ENCODE results near the gene PGLYRP2.

The PGLYRP2 gene

DNA sequence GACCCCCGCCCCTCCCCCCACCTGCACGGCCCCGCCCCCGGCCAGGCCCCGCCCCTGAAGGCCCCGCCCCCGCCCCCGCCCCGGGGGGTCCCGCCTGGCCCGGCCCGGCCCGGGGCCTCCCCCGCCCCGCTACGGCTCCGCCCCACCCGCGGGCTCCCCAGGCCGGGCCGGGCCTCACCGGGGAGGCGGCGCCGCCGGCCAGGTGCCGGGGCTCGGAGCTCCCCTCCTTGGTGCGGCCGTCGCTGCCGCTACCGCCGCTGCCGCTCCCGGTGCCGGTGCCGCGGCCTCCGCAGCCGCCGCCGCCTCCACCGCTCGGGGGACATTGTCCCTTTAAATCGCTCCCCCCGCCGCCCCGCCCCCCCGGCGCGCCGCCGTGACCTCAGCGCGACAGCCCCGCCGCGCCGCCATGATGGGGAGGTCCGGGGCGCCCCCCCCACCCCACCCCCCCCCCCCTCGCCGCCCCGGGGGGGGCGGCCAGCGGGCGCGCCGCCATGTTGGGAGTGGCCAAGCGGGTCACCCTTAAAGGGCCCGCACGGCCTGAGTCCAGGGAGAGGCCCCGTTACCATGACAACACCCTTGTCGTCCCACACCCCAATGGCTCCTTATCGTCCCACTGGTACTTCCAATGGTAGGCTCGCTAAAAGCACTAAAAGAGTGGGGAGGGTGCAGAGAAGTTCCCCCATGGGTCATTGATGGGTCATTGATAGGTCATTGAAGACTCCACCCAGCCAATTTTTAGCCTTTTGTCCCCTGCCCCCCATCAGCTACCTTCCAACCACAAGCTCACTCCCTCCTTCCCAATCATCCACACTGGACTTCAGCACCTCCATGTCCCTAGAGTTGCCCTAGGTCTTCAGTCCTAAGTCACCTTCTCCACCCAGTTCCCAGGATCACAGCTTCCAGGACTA is 29.4 kb downstream of the PGLYRP2 start, which contains the start of gene WIZ:
Gene WIZ (minus strand): TSS at position 337 of the 908 bp plus-strand sequence. CDS start 1,649 bp downstream, outside the sequence.
- TF ChIP-seq NFRKB (IDR thresholded peaks at IDR 0.05), result no peak
- TF ChIP-seq FOXM1 (IDR thresholded peaks at IDR 0.05; ENCODE audit: borderline replicate concordance), result 0 out of 2 replicates have a peak, but pooled peaks have one; percentile 42
- DNase-seq (ENCODE audit: extremely low spot score), result peak; percentile 77
- ChIA-PET POLR2A (no interaction called here), CTCF (no interaction called here)

DNA sequence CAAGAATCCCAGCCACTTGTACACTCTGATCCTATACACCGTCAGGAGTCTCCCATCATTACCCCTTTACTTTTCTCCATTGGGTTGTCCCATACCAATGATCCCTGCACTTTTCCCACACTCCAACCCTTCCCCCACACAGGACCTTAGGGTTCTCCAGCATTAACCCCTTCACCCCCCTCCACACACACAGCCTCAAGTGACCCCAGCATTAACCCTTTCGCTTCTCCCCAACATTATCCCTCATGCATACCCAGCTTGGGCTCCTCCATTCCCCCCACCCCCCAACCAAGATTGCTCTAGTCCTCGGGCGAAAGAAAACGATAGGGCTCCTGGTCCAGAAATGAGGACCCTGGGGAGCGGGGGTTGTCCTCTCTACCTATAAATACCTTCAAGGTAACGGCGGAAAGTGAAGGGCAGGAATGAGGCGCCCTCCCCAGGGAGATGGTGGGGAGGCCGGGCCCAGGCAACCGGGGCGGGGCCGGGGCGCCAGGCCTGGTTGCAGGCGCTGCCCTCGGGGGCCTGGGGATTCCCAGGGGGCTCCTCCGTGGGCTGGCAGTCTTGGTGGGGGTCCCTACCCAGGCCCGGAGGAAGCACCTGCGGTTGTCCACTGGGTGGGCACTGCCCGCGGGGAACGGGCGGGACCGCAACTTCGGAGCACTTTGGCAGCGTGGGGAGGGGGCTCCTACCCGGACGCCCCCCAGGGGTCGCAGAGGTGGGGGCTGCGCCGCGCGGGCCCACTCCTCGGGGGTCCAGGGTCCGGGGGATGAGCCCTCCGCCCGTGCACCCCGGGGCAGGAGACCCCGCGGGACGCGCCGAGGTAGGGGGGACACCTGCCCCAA is 30.3 kb downstream of the PGLYRP2 start:
- ChIA-PET CTCF (no interaction called here), POLR2A (interaction anchor here (0.8 to 1.6 kb wide), 2 partner anchors 9 to 30 kb away, joined by 3 to 5 read pairs; partner anchors contain the start of gene AKAP8L)
- no peak for DNase-seq (ENCODE audit: extremely low spot score)
- TF ChIP-seq LEF1 (IDR thresholded peaks at IDR 0.05; ENCODE audit: borderline replicate concordance) (no peak), HDGF (IDR thresholded peaks at IDR 0.05; ENCODE audit: borderline replicate concordance) (no peak), SUZ12 (IDR thresholded peaks at IDR 0.05) (no peak), FOXK2 (IDR thresholded peaks at IDR 0.05) (no peak), TARDBP (IDR thresholded peaks at IDR 0.05) (no peak), BHLHE40 (IDR thresholded peaks at IDR 0.05; ENCODE audit: borderline replicate concordance) (no peak), FOXA1 (IDR thresholded peaks at IDR 0.05) (no peak), ARNT (IDR thresholded peaks at IDR 0.05) (no peak), ELF4 (IDR thresholded peaks at IDR 0.05) (no peak), L3MBTL2 (conservative IDR thresholded peaks at IDR 0.05) (no peak), FOXM1 (IDR thresholded peaks at IDR 0.05; ENCODE audit: borderline replicate concordance) (no peak), PKNOX1 (IDR thresholded peaks at IDR 0.05) (no peak), SP1 (IDR thresholded peaks at IDR 0.05) (no peak), ZNF384 (IDR thresholded peaks at IDR 0.05) (no peak), CTBP1 (IDR thresholded peaks at IDR 0.05; ENCODE audit: borderline replicate concordance) (no peak), NFRKB (IDR thresholded peaks at IDR 0.05) (no peak)

DNA sequence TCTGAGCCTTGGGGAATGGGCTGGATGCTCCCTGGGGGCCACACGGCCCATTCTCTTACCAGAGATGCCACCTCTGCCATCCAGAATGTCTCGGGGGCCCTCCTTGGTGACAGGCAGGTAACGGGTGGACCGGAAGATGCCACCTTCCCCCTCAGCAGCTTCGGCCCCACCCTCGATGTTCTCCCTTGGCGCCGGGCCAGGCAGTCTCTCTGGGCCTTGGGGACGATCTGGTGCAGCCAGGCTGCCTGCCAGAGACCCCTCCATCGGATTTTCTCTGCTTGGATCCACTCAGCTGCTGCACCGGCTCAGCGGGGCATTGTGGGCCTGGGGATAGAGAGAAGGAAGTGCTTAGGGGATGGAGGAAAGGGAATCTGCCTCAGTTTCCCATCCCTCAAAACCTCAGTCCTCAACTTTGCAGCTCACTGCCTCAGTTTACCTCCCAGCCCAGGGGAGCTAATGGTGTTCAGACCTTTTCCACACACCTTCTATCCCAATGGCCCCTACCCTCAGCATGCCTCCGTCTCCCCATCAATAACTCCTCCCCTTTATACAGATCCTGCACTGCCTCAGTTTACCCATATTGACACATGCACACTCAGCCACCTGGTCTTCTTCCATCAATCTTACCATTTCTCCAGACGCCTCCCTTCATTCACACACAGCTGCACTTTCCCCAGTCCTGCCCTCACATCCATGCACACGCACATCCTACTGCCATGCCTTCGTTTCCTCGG is 31.1 kb downstream of the PGLYRP2 start:
- DNase-seq (ENCODE audit: extremely low spot score), result no peak
- POLR2A ChIA-PET, result interaction anchor here (0.8 to 1.6 kb wide), 2 partner anchors 9 to 29 kb away, joined by 3 to 5 read pairs; partner anchors contain the start of gene AKAP8L
- CTCF ChIA-PET, result no interaction called here
- TF ChIP-seq FOXM1 (IDR thresholded peaks at IDR 0.05; ENCODE audit: borderline replicate concordance) (no peak), SUZ12 (IDR thresholded peaks at IDR 0.05) (no peak), TARDBP (IDR thresholded peaks at IDR 0.05) (no peak), BHLHE40 (IDR thresholded peaks at IDR 0.05; ENCODE audit: borderline replicate concordance) (no peak), ELF4 (IDR thresholded peaks at IDR 0.05) (no peak), NFRKB (IDR thresholded peaks at IDR 0.05) (no peak), FOXK2 (IDR thresholded peaks at IDR 0.05) (no peak), FOXA1 (IDR thresholded peaks at IDR 0.05) (no peak), PKNOX1 (IDR thresholded peaks at IDR 0.05) (no peak), ZNF384 (IDR thresholded peaks at IDR 0.05) (no peak), LEF1 (IDR thresholded peaks at IDR 0.05; ENCODE audit: borderline replicate concordance) (no peak), HDGF (IDR thresholded peaks at IDR 0.05; ENCODE audit: borderline replicate concordance) (no peak), L3MBTL2 (conservative IDR thresholded peaks at IDR 0.05) (no peak), SP1 (IDR thresholded peaks at IDR 0.05) (no peak), ARNT (IDR thresholded peaks at IDR 0.05) (no peak), CTBP1 (IDR thresholded peaks at IDR 0.05; ENCODE audit: borderline replicate concordance) (no peak)

GRCh38 chr19:15447057-15447456 is 32.2 kb downstream of the PGLYRP2 start:
- ChIA-PET POLR2A (interaction anchor here (1.6 kb wide), 1 partner anchor 28 kb away, joined by 5 read pairs; the partner anchor contains the start of gene AKAP8L), CTCF (no interaction called here)

DNA sequence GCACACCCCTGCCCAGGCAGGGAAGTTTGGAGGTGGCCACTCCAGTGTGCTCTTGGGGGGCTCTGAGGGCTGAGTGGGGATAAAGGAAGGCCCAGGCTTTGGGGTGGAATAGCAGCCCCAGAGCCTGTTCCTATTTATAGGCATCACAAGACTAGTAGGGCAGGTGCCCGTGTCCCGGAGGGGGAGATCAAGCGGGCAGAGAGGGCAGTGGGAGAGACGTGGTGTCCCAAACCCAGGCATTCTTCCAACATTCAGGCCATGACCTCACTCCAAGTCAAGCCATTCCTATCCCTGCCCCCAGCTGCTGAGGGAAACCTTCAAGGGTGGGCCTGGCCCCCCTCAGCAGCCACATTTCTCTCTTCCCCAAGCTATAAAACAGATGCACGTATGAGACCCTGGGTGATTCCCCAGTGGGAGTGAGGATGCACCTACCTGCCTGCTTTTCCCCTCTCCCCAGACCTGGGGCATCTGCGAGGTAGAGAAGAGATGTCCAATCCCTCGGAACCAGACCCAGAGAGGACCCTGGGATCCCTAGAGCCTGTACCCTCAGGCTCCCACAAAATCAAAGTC is 33.4 kb downstream of the PGLYRP2 start:
- POLR2A ChIA-PET, result interaction anchor here (0.9 to 1.0 kb wide), 2 partner anchors 13 to 27 kb away, joined by 3 to 4 read pairs; partner anchors contain the start of gene AKAP8L
- DNase-seq (ENCODE audit: extremely low spot score), result no peak
- TF ChIP-seq LEF1 (IDR thresholded peaks at IDR 0.05; ENCODE audit: borderline replicate concordance), result no peak
- no peak for TF ChIP-seq ARNT (IDR thresholded peaks at IDR 0.05)
- TF ChIP-seq FOXM1 (IDR thresholded peaks at IDR 0.05; ENCODE audit: borderline replicate concordance), result no peak
- TF ChIP-seq L3MBTL2 (conservative IDR thresholded peaks at IDR 0.05), result no peak
- no peak for TF ChIP-seq ZNF384 (IDR thresholded peaks at IDR 0.05)
- TF ChIP-seq SP1 (IDR thresholded peaks at IDR 0.05), result no peak
- no peak for TF ChIP-seq CTBP1 (IDR thresholded peaks at IDR 0.05; ENCODE audit: borderline replicate concordance)
- no peak for TF ChIP-seq SUZ12 (IDR thresholded peaks at IDR 0.05)
- no peak for TF ChIP-seq ELF4 (IDR thresholded peaks at IDR 0.05)
- TF ChIP-seq HDGF (IDR thresholded peaks at IDR 0.05; ENCODE audit: borderline replicate concordance), result no peak
- TF ChIP-seq PKNOX1 (IDR thresholded peaks at IDR 0.05), result no peak
- no peak for TF ChIP-seq FOXA1 (IDR thresholded peaks at IDR 0.05)
- TF ChIP-seq FOXK2 (IDR thresholded peaks at IDR 0.05), result no peak
- no peak for TF ChIP-seq TARDBP (IDR thresholded peaks at IDR 0.05)
- TF ChIP-seq NFRKB (IDR thresholded peaks at IDR 0.05), result no peak
- no peak for TF ChIP-seq BHLHE40 (IDR thresholded peaks at IDR 0.05; ENCODE audit: borderline replicate concordance)
- CTCF ChIA-PET, result no interaction called here

More at GRCh38 chr19:15447057-15447456, 32.2 kb downstream of the PGLYRP2 start:
- DNase-seq (ENCODE audit: extremely low spot score), result no peak
- TF ChIP-seq L3MBTL2 (conservative IDR thresholded peaks at IDR 0.05), result no peak
- TF ChIP-seq FOXA1 (IDR thresholded peaks at IDR 0.05), result no peak
- no peak for TF ChIP-seq FOXM1 (IDR thresholded peaks at IDR 0.05; ENCODE audit: borderline replicate concordance)
- TF ChIP-seq HDGF (IDR thresholded peaks at IDR 0.05; ENCODE audit: borderline replicate concordance), result no peak
- no peak for TF ChIP-seq SUZ12 (IDR thresholded peaks at IDR 0.05)
- TF ChIP-seq NFRKB (IDR thresholded peaks at IDR 0.05), result no peak
- TF ChIP-seq ELF4 (IDR thresholded peaks at IDR 0.05), result no peak

Data from HEK293T (cell line).